Fibroblast of skin of right biceps (primary cell): ENCODE data around the gene ST6GAL2.

Experiments
- DNase-seq: peaks from one replicate; pipeline ENCODE4 v3.0.0-alpha.2; 2013

ST6GAL2 gene

GRCh38 chr2:106885971-106886915, at the start of gene ST6GAL2:
Gene ST6GAL2 (minus strand): TSS chr2:106886167. CDS start chr2:106843977, 42,190 bp downstream.
- DNase-seq = peak; percentile 33

DNA sequence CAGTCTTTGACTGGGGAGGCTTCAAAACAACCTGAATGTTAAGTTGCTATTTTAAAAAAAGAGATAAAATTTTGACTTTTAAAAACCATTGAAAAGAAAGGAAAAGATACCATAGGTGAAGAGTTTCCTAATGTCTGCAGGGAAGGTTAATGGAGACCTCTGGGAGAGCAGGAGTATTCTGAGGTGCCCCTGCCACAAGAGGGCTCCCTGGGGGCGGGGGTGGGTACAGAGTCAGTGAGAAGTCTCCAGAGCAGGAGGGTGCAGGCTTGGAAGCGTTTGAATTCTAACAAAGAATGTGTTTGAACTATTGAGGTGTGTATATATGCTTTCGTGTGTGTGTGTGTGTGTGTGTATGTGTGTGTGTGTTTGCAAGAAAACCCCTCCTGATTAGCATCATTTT, 46.7 kb upstream of the ST6GAL2 start:
- DNase-seq = no peak

- peak; percentile 9 for DNase-seq
These were observed 45.9 kb upstream of the ST6GAL2 start for GRCh38 chr2:106931717-106932335.

- DNase-seq = no peak
These were observed 35.5 kb upstream of the ST6GAL2 start for GRCh38 chr2:106921451-106921850.

DNA sequence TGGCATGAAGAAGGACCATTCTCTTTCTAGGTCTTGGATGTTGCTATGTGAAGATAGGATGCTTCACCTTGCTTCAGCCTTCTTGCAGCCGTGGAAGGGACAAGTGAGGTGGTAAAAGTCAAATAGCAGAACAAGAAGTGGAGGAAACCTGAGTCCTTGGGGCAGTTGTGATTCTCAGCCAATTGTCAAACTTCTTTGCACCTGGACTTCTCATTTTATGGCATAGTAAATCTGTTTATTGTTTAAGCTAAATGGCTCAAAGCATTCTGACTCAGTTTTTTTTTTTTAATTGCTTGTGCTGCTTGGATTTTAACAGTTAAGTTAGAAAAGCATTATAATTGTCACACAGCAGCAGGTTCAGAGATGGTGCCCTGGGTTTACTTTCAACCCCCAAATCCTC, 33.0 kb upstream of the ST6GAL2 start:
- no peak for DNase-seq

DNA sequence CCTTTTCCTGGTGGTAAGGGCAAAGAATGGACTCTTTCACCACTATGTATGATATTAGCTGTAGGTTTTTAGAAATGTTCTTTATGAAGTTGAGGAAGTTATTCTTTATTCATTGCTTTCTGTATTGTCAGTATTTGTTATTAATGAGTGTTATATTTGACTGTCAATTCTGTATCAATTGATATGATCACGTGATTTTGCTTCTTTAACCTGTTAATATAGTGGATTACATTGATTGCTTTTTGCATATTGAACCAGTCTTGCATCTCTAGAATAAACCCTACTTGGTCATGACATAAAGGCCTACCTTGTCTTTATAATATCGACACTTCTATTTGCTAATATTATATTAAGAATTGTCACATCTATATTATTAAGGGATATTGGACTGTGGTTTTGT, 18.3 kb upstream of the ST6GAL2 start:
- DNase-seq = no peak

- DNase-seq = no peak
These were observed 14.0 kb upstream of the ST6GAL2 start for GRCh38 chr2:106899786-106900530.

DNA sequence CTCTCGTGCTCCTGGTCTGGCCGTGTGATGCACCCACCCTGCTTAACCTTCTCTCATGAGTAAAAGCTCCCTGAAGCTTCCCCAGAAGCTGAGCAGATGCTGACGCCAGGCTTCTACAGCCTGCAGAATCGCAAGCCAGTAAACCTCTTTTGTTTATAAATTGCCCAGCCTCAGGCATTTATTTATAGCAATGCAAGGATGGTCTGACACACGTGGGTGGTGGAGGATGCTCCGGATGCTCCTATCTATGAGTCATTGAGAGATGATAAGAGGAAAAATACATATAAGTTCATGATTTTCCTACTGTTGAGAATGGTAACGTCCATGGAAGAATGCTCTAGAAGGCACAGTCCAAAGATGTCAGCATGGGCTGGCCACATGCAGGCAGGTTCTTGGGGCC, 8.6 kb upstream of the ST6GAL2 start:
- DNase-seq = no peak

GRCh38 chr2:106892048-106892447, 6.1 kb upstream of the ST6GAL2 start:
- no peak for DNase-seq

DNA sequence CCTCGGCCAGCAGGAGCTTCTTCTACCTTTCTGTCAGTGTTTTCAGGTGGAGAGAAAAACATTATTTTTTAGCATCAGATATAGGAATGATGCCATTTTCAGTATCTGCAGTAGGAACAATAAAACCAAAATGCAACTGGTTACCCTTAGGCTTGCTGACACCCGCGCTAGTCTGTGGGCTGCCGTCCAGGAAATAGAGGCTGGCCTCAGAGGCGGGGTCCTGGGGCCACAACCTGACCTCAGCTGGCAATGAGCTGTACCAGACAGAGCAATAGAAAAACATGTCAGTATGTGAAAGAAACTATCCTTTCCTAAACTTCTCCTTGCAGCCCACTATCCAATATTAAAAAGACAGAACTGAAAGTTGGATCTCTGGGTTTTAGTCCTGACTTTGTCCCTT, 4.6 kb upstream of the ST6GAL2 start:
- no peak for DNase-seq

- DNase-seq = peak; percentile 42
These were observed 1.2 kb upstream of the ST6GAL2 start for GRCh38 chr2:106886916-106887758.

DNA sequence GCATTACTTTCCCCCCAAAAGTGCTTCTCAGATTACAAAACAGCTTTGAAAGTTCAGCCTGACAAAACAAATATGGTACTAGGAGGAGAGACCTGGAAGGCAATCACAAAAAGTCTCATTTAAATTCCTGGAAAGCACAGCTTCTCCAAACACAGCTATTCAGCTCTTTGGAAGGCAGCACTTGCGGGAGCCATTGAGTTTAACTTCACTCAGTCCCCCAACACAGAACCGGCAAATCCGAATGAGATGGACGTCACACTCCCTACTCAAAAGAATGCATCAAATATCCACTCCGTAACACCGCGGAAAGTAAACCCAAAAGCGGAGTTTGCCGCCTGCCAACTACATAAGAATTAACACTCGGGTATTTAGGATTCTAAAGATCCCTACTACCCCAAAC, 638 bp downstream of the ST6GAL2 start:
- peak; percentile 15 for DNase-seq

DNA sequence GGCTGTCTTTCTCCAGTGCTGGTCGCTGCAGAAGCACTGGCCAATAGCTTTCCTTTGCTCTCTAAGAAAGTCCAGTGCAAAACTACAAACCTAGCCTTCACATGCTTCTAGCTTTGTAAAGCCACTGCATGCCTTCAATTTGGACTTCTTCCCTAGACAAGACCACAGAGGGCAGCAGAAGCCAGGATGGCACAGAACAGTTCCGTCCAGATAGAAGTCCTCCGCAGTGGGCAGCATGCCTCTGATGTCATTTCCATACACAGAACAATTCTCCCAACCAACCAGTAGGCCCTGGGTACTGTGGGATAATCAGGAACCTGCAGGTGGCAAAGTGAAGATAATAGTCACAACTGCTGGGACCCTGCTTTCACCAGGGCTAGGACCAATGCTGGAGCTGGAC, 3.3 kb downstream of the ST6GAL2 start:
- DNase-seq = no peak

DNA sequence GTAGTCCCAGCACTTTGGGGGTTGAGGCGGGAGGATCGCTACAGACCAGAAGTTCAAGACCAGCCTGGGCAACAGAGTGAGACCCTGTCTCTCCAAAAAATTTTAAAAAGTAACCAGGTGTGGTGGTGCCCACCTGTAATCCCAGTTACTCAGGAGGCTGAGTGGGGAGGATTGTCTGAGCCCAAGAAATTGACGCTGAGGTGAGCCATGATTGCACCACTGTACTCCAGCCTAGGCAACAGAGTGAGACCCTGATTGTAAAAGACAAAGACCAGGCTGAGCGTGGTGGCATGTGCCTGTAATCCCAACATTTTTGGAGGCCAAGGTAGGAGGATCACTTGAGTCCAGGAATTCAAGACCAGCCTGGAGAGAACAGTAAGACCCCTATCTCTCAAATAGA, 7.8 kb downstream of the ST6GAL2 start:
- no peak for DNase-seq

- DNase-seq = no peak
These were observed 9.3 kb downstream of the ST6GAL2 start for GRCh38 chr2:106876699-106877098.

GRCh38 chr2:106869512-106870275, 16.3 kb downstream of the ST6GAL2 start:
- no peak for DNase-seq

- DNase-seq = no peak
These were observed 17.7 kb downstream of the ST6GAL2 start for GRCh38 chr2:106868275-106868674.

DNA sequence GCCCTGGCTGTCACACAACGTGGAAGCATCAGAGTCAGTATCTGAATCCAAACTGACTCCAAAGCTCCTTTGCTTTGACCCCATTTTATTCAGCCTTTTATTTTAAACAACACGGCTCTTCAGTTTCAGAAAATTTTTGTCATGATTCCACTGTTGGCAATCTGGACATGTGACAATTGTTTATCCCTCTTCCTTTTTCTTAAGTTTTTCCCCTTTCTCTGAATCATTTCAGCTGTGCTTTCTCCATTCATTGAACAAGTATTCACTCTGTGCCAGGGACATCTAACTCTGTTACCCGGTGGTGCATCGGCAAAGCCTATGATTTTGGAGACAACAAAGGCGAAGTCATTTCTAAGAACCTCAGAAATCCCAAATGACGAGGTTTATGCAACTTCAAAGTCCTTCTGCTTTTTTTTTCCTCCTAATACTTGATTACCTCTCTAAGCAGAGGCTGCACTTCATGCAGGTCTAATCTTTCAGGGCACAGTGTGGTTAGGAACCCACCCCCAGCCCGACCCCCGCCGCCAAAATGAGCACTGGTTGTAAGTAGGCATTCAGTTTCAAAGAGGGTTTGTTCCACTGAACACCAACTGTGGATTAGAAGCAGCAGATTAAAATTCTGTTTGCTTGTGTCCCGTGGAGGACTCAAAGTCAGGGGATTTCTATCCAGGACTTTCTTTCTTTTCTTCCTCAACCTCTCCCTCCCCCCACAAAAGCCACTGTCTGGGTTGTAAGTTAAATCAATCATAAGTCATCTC, 18.6 kb downstream of the ST6GAL2 start:
- no peak for DNase-seq

GRCh38 chr2:106866641-106867040, 19.3 kb downstream of the ST6GAL2 start:
- no peak for DNase-seq

DNA sequence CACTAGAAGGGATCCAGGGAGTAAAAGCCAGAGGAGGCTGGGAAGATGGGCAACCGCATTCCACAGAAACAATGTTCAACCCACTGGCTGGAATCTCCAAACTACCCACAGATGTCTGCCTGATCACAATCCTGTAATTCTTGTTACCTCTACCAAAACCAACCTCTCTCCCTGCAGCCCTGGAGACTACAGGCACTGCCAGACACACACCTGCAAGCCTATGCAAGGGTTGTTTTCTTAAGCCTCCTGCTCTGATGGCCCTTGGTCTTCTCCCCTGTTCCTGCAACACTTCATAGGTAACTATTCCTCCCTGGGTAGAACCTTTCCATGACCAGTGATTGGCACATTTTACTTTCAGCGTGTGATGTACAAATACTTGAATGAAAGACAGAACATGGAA, 21.9 kb downstream of the ST6GAL2 start:
- DNase-seq = no peak

DNA sequence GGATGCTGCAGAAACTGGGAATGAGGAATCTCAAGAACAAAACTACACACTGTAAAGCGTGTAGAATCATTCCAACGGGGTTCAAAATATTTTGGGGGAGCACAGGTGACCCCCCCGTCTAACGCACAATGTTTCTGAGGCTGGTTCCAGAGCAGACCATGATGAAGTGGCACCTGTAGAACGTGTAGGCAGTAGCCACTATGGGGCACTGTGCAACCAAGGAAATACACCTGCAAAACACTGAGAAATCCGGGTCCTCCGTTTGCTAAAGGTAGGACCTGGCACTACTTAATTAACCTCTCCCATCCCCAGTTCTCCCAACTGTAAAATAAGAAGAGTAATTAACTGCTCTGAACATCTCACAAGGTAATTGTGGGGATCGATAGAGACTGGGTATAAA, 22.6 kb downstream of the ST6GAL2 start:
- no peak for DNase-seq
